Neural cell (in vitro differentiated cells): ENCODE data around the gene CYB5A. TPM values are rescaled to one million over a fixed set of nuclear protein-coding genes. Genes with fewer than 3 reads are reported as not detected.
"Not testable (repeated sequence)": the region's sequence is repeated elsewhere in the genome, so short reads cannot be mapped to it uniquely, and the experiment has no call there.

Experiments
- H2AFZ ChIP-seq: fragments of 200-600, 300-800 bp; sonication (generic), shearing (Covaris generic); 2 replicates; pipeline ENCODE4 v1.6.0; 2014; ENCODE audit warnings: low read depth, mild to moderate bottlenecking, antibody characterized with exemption, low read length, moderate library complexity
- H3F3A ChIP-seq: fragments of 200-600 bp; shearing (Covaris generic); 2 replicates; pipeline ENCODE4 v1.6.1; 2016; ENCODE audit warnings: mild to moderate bottlenecking, moderate library complexity, mixed read lengths, antibody characterized with exemption, low read length; ENCODE audit not compliant: insufficient read depth, poor library complexity, severe bottlenecking
- H3K27ac ChIP-seq: fragments of 200-600, 300-800 bp; sonication (generic), shearing (Covaris generic); 2 replicates; pipeline ENCODE4 v1.5.1; 2014; ENCODE audit warnings: mild to moderate bottlenecking, low read length, moderate library complexity
- H3K27me3 ChIP-seq: fragments of 300-800, 200-600 bp; sonication (generic), shearing (Covaris generic); 2 replicates; pipeline ENCODE4 v1.6.0; 2014; ENCODE audit warnings: mild to moderate bottlenecking, low read depth, low read length, moderate library complexity; ENCODE audit not compliant: insufficient read depth
- H3K36me3 ChIP-seq: fragments of 300-800, 200-600 bp; sonication (generic), shearing (Covaris generic); 2 replicates; pipeline ENCODE4 v1.5.1; 2014; ENCODE audit warnings: mild to moderate bottlenecking, antibody characterized with exemption, low read length, moderate library complexity; ENCODE audit not compliant: insufficient read depth
- H3K4me2 ChIP-seq: fragments of 300-800, 200-600 bp; sonication (generic), shearing (Covaris generic); 2 replicates; pipeline ENCODE4 v1.6.0; 2014; ENCODE audit warnings: mild to moderate bottlenecking, low read length
- H3K4me3 ChIP-seq: fragments of 300-800, 200-600 bp; sonication (generic), shearing (Covaris generic); 2 replicates; pipeline ENCODE4 v1.5.1; 2014; ENCODE audit warnings: mild to moderate bottlenecking, low read length, moderate library complexity
- H3K79me2 ChIP-seq: fragments of 200-600 bp; shearing (Covaris generic); replicated peaks from 2 replicates; pipeline ENCODE4 v1.6.0; 2014; ENCODE audit warnings: mild to moderate bottlenecking, low read length, moderate library complexity; ENCODE audit not compliant: insufficient read depth
- H3K9ac ChIP-seq: fragments of 300-800, 200-600 bp; sonication (generic), shearing (Covaris generic); 2 replicates; pipeline ENCODE4 v1.6.1; 2016; ENCODE audit warnings: mild to moderate bottlenecking, low read length, mixed read lengths
- H3K9me2 ChIP-seq: fragments of 200-600 bp; shearing (Covaris generic); 2 replicates; pipeline ENCODE4 v1.6.1; 2016; ENCODE audit warnings: mild to moderate bottlenecking, low read length, mixed read lengths; ENCODE audit not compliant: insufficient read depth
- H3K9me3 ChIP-seq: fragments of 200-600, 300-800 bp; sonication (generic), shearing (Covaris generic); 2 replicates; pipeline ENCODE4 v1.6.1; 2016; ENCODE audit warnings: mild to moderate bottlenecking, mixed run types, low read length, moderate library complexity, mixed read lengths
- H4K20me1 ChIP-seq: fragments of 200-600 bp; shearing (Covaris generic); 2 replicates; pipeline ENCODE4 v1.6.1; 2016; ENCODE audit warnings: mild to moderate bottlenecking, mixed run types; ENCODE audit not compliant: insufficient read depth
- EP300 ChIP-seq: fragments of 450-650 bp; conservative IDR thresholded peaks from 2 replicates; pipeline ENCODE4 v1.6.1; 2014; ENCODE audit warnings: antibody characterized with exemption, mild to moderate bottlenecking, moderate library complexity; ENCODE audit not compliant: poor library complexity, severe bottlenecking
- EZH2 ChIP-seq: fragments of 200-600, 300-800 bp; shearing (Covaris generic), sonication (generic); IDR thresholded peaks from 2 replicates; pipeline ENCODE4 v1.6.1; 2014; ENCODE audit warnings: antibody characterized with exemption, low read length, borderline replicate concordance, mild to moderate bottlenecking; ENCODE audit not compliant: insufficient read depth, poor library complexity, severe bottlenecking
- MXI1 ChIP-seq: fragments of 450-650 bp; conservative IDR thresholded peaks from 2 replicates; pipeline ENCODE4 v1.6.1; 2014; ENCODE audit warnings: antibody characterized with exemption, mild to moderate bottlenecking; ENCODE audit not compliant: poor library complexity, severe bottlenecking
- POLR2AphosphoS5 ChIP-seq: IDR thresholded peaks from 2 replicates; pipeline ENCODE4 v1.6.1; 2012
- RAD21 ChIP-seq: fragments of 450-650 bp; conservative IDR thresholded peaks from 2 replicates; pipeline ENCODE4 v1.6.1; 2014; ENCODE audit warnings: antibody characterized with exemption, mild to moderate bottlenecking, moderate library complexity
- SMC3 ChIP-seq: fragments of 450-650 bp; conservative IDR thresholded peaks from 2 replicates; pipeline ENCODE4 v1.6.1; 2014; ENCODE audit warnings: antibody characterized with exemption, mild to moderate bottlenecking, moderate library complexity; ENCODE audit not compliant: poor library complexity
- TAF1 ChIP-seq: IDR thresholded peaks from 2 replicates; pipeline ENCODE4 v1.6.1; 2012; ENCODE audit warnings: low read depth
- polyA plus RNA-seq: library from polyadenylated mRNA; depleted of rRNA; stranded (reverse); fragments of >200 nt; gene quantifications from 2 replicates; pipeline ENCODE4 v1.2.3, GENCODE V29; 2014
- TF ChIP-seq, protein P1 (sequence below): IDR thresholded peaks from 2 replicates; pipeline ENCODE4 v1.6.1; 2012; ENCODE audit warnings: borderline replicate concordance
- TF ChIP-seq, protein P2 (sequence below): fragments of 450-650 bp; IDR thresholded peaks from 2 replicates; pipeline ENCODE4 v1.5.1; 2014; ENCODE audit warnings: antibody characterized with exemption, mild to moderate bottlenecking, moderate library complexity; ENCODE audit not compliant: poor library complexity, severe bottlenecking

CYB5A gene
- polyA plus RNA-seq, 1 donor from 2014 or later: 35.4 TPM

- no peak overlapping the region for H3K4me2 ChIP-seq
- no peaks in the 10 kb centered on the region for H3K27me3 ChIP-seq
- TF ChIP-seq EP300: no peak
- TF ChIP-seq MXI1: no peak
- H3K9me2 ChIP-seq: no peaks in the 10 kb centered on the region
- no peak overlapping the region for H3K4me3 ChIP-seq
- no peaks in the 10 kb centered on the region for H3K9me3 ChIP-seq
- no peak overlapping the region for H3K27ac ChIP-seq
- no peaks in the 10 kb centered on the region for H3F3A ChIP-seq
- no peaks in the 10 kb centered on the region for H3K79me2 ChIP-seq
- no peaks in the 10 kb centered on the region for H3K36me3 ChIP-seq
- H2AFZ ChIP-seq: no peak overlapping the region
- H3K9ac ChIP-seq: no peak overlapping the region
- H4K20me1 ChIP-seq: no peaks in the 10 kb centered on the region
These were observed 36.4 kb upstream of the CYB5A start for GRCh38 chr18:74328206-74328605.

DNA sequence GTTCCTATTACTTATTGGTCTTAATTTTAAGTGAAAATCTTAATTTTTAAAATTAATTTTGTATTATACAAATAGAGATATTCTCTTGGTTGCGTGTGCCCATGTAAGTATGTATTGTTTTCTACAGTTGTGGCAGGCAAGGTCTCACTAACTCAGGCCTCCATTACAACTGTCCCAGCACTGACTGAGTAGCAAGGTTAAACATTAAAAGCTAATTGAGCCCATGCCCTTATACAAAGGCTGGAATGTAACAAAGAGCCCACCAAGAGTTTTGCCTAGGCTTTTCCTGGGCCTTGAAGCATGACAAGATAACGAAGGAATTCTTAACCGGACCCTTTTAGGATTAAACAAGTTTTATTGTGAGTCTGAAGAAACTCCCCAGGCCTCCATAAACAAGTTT is 35.0 kb upstream of the CYB5A start:
- H3K9me3 ChIP-seq, H3K27ac ChIP-seq, H3K4me3 ChIP-seq, H3F3A ChIP-seq, H3K4me2 ChIP-seq, H3K27me3 ChIP-seq, H4K20me1 ChIP-seq, H3K36me3 ChIP-seq, H3K79me2 ChIP-seq, H3K9me2 ChIP-seq, H2AFZ ChIP-seq, H3K9ac ChIP-seq: not testable (repeated sequence)

GRCh38 chr18:74326231-74326630 is 34.5 kb upstream of the CYB5A start:
- TF ChIP-seq EP300 (no peak), MXI1 (no peak), TAF1 (no peak), POLR2AphosphoS5 (no peak), EZH2 (no peak), SMC3 (no peak), RAD21 (no peak)
- TF ChIP-seq, protein P1, sequence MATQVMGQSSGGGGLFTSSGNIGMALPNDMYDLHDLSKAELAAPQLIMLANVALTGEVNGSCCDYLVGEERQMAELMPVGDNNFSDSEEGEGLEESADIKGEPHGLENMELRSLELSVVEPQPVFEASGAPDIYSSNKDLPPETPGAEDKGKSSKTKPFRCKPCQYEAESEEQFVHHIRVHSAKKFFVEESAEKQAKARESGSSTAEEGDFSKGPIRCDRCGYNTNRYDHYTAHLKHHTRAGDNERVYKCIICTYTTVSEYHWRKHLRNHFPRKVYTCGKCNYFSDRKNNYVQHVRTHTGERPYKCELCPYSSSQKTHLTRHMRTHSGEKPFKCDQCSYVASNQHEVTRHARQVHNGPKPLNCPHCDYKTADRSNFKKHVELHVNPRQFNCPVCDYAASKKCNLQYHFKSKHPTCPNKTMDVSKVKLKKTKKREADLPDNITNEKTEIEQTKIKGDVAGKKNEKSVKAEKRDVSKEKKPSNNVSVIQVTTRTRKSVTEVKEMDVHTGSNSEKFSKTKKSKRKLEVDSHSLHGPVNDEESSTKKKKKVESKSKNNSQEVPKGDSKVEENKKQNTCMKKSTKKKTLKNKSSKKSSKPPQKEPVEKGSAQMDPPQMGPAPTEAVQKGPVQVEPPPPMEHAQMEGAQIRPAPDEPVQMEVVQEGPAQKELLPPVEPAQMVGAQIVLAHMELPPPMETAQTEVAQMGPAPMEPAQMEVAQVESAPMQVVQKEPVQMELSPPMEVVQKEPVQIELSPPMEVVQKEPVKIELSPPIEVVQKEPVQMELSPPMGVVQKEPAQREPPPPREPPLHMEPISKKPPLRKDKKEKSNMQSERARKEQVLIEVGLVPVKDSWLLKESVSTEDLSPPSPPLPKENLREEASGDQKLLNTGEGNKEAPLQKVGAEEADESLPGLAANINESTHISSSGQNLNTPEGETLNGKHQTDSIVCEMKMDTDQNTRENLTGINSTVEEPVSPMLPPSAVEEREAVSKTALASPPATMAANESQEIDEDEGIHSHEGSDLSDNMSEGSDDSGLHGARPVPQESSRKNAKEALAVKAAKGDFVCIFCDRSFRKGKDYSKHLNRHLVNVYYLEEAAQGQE: no peak
- TF ChIP-seq, protein P2, sequence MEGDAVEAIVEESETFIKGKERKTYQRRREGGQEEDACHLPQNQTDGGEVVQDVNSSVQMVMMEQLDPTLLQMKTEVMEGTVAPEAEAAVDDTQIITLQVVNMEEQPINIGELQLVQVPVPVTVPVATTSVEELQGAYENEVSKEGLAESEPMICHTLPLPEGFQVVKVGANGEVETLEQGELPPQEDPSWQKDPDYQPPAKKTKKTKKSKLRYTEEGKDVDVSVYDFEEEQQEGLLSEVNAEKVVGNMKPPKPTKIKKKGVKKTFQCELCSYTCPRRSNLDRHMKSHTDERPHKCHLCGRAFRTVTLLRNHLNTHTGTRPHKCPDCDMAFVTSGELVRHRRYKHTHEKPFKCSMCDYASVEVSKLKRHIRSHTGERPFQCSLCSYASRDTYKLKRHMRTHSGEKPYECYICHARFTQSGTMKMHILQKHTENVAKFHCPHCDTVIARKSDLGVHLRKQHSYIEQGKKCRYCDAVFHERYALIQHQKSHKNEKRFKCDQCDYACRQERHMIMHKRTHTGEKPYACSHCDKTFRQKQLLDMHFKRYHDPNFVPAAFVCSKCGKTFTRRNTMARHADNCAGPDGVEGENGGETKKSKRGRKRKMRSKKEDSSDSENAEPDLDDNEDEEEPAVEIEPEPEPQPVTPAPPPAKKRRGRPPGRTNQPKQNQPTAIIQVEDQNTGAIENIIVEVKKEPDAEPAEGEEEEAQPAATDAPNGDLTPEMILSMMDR: no peak
- no peaks in the 10 kb centered on the region for H3K9me3 ChIP-seq

More at GRCh38 chr18:74326231-74326630, 34.5 kb upstream of the CYB5A start:
- Histone ChIP-seq H3K36me3 (no peaks in the 10 kb centered on the region), H3K9me2 (no peaks in the 10 kb centered on the region), H3K27me3 (no peaks in the 10 kb centered on the region), H2AFZ (no peak overlapping the region), H3F3A (no peaks in the 10 kb centered on the region), H3K4me2 (no peak overlapping the region), H3K27ac (no peak overlapping the region), H3K79me2 (no peaks in the 10 kb centered on the region), H3K9ac (no peak overlapping the region), H4K20me1 (no peaks in the 10 kb centered on the region), H3K4me3 (no peak overlapping the region)
